PC-9 (cell line): Measurements from ENCODE around the gene ZNF24. TPM values are rescaled to one million over a fixed set of nuclear protein-coding genes. Genes with fewer than 3 reads are reported as not detected.

Source experiments
- BruUV-seq: library from RNA; stranded (reverse); fragments of 400-500 nt; replicated peaks from 2 replicates; lab custom pipeline; 2021; lab: Mats Ljungman, UMichigan
- CTCF ChIA-PET: fragments of 300-600 bp; sonication (Branson Sonifier 250); formaldehyde crosslinking; loops from one replicate; lab custom pipeline; 2022; ENCODE audit warnings: antibody characterized with exemption; lab: Charles Lee
- POLR2A ChIA-PET: fragments of 300-600 bp; sonication (Branson Sonifier 250); formaldehyde crosslinking; loops from one replicate; lab custom pipeline; 2022; ENCODE audit warnings: antibody characterized with exemption; ENCODE audit not compliant: unreplicated experiment; lab: Charles Lee
- DNase-seq, 2 experiments: peaks; one replicate each; pipeline versions ENCODE4 v3.0.0 to v3.0.0-alpha.2; 2015 to 2022; ENCODE audit warnings: mixed read lengths in 1 of 2
- H2AFZ ChIP-seq: fragments of 200-600 bp; sonication (generic); 2 replicates; pipeline ENCODE4 v1.8.1; 2017; ENCODE audit warnings: antibody characterized with exemption
- H3F3A ChIP-seq: fragments of 200-600 bp; sonication (generic); 2 replicates; pipeline ENCODE4 v1.8.1; 2017; ENCODE audit warnings: antibody characterized with exemption, mild to moderate bottlenecking, low read depth; ENCODE audit not compliant: insufficient read depth
- H3K27ac ChIP-seq: fragments of 200-600 bp; sonication (generic); 2 replicates; pipeline ENCODE4 v1.6.1; 2016; ENCODE audit warnings: mixed run types
- H3K27me3 ChIP-seq: fragments of 200-600 bp; sonication (generic); 2 replicates; pipeline ENCODE4 v1.6.1; 2016; ENCODE audit warnings: low read depth, mixed run types; ENCODE audit not compliant: insufficient read depth
- H3K36me3 ChIP-seq: fragments of 200-600 bp; sonication (generic); 2 replicates; pipeline ENCODE4 v1.6.1; 2016; ENCODE audit warnings: low read depth, mixed run types
- H3K4me1 ChIP-seq: fragments of 200-600 bp; sonication (generic); replicated peaks from 2 replicates; pipeline ENCODE4 v1.6.1; 2016; ENCODE audit warnings: mixed run types; ENCODE audit not compliant: insufficient read depth
- H3K4me2 ChIP-seq: fragments of 200-600 bp; sonication (generic); 2 replicates; pipeline ENCODE4 v1.6.1; 2017; ENCODE audit warnings: mixed run types
- H3K4me3 ChIP-seq: fragments of 200-600 bp; sonication (generic); 2 replicates; pipeline ENCODE4 v1.6.1; 2016; ENCODE audit warnings: mixed run types
- H3K79me2 ChIP-seq: fragments of 200-600 bp; sonication (generic); 2 replicates; pipeline ENCODE4 v1.6.1; 2017; ENCODE audit warnings: low read depth, mixed run types
- H3K9me2 ChIP-seq: fragments of 200-600 bp; sonication (generic); 2 replicates; pipeline ENCODE4 v1.8.1; 2017; ENCODE audit warnings: mild to moderate bottlenecking; ENCODE audit not compliant: insufficient read depth
- H3K9me3 ChIP-seq: fragments of 200-600 bp; sonication (generic); 2 replicates; pipeline ENCODE4 v1.8.1; 2016; ENCODE audit warnings: low read depth; ENCODE audit not compliant: insufficient read depth
- H4K20me1 ChIP-seq: fragments of 200-600 bp; sonication (generic); 2 replicates; pipeline ENCODE4 v1.8.1; 2017; ENCODE audit not compliant: insufficient read depth
- EZH2 ChIP-seq: fragments of 200-600 bp; sonication (generic); IDR thresholded peaks from 2 replicates; pipeline ENCODE4 v1.8.0; 2017; ENCODE audit warnings: antibody characterized with exemption, low read depth
- intact Hi-C: fragments of 100-400 bp; cut with micrococcal nuclease; formaldehyde crosslinking; loops from one replicate; pipeline ENCODE4 v1.10.0; 2022; ENCODE audit not compliant: unreplicated experiment
- total RNA-seq: library from RNA; stranded (reverse); gene quantifications from 2 replicates; pipeline ENCODE4 v1.2.3, GENCODE V29; 2021
- TF ChIP-seq, protein P1 (sequence below): fragments of 200-600 bp; sonication (generic); conservative IDR thresholded peaks from 2 replicates; pipeline ENCODE4 v1.6.1; 2017; ENCODE audit warnings: mixed run types, antibody characterized with exemption, mild to moderate bottlenecking, moderate library complexity

ZNF24 gene
- total RNA-seq, 1 experiment from 2014 or later: 33.9 TPM

DNA sequence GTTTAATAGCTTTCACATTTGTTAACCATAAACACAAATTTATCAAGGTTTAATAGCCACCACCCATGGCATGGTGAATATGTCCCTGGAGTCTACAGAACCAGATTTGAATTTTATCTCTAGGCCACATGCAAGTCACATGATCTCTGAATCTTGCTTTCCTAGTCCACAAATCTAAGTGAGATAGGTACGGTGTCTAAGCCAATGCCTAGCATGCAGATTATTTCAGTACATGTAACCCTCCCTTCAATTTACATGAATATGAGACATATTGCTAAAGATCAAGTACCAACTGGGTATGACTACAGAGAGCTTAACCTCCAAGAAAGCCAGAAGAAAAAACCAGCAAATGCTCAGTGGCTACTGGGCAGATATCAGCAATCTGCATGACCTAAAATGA, 10.0 kb downstream of the ZNF24 start:
- no peaks in the 10 kb centered on the region for H3K4me1 ChIP-seq
- no peak overlapping the region for H3K4me2 ChIP-seq
- no TSS peak for BruUV-seq
- no peaks in the 10 kb centered on the region for H3K9me3 ChIP-seq
- peaks cover 4% of the 10 kb centered on the region; the same call in 1 of the 2 replicates for H4K20me1 ChIP-seq
- CTCF ChIA-PET: no interaction called here
- H3K9me2 ChIP-seq: no peaks in the 10 kb centered on the region
- H3K36me3 ChIP-seq: peaks cover 32% of the 10 kb centered on the region
- TF ChIP-seq, protein P1, sequence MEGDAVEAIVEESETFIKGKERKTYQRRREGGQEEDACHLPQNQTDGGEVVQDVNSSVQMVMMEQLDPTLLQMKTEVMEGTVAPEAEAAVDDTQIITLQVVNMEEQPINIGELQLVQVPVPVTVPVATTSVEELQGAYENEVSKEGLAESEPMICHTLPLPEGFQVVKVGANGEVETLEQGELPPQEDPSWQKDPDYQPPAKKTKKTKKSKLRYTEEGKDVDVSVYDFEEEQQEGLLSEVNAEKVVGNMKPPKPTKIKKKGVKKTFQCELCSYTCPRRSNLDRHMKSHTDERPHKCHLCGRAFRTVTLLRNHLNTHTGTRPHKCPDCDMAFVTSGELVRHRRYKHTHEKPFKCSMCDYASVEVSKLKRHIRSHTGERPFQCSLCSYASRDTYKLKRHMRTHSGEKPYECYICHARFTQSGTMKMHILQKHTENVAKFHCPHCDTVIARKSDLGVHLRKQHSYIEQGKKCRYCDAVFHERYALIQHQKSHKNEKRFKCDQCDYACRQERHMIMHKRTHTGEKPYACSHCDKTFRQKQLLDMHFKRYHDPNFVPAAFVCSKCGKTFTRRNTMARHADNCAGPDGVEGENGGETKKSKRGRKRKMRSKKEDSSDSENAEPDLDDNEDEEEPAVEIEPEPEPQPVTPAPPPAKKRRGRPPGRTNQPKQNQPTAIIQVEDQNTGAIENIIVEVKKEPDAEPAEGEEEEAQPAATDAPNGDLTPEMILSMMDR: no peak
- no peak for TF ChIP-seq EZH2
- H3K4me3 ChIP-seq: no peak overlapping the region
- POLR2A ChIA-PET: interaction anchor here (0.6 kb wide), 1 partner anchor 293 kb away, joined by 3 read pairs; the partner anchor contains the start of gene MAPRE2
- no peak overlapping the region for H3K27ac ChIP-seq
- peaks cover 3% of the 10 kb centered on the region for H3F3A ChIP-seq
- H2AFZ ChIP-seq: no peak overlapping the region
- DNase-seq: no peak
- H3K79me2 ChIP-seq: 0 out of 2 replicates have a peak, but pooled peaks cover 3% of the 10 kb centered on the region
- no peaks in the 10 kb centered on the region for H3K27me3 ChIP-seq
- intact Hi-C loops: no loop called here

GRCh38 chr18:35331367-35332087, 12.7 kb downstream of the ZNF24 start:
- H3K27ac ChIP-seq: no peak overlapping the region
- H3K36me3 ChIP-seq: 0 out of 2 replicates have a peak, but pooled peaks cover 14% of the 10 kb centered on the region
- ChIA-PET POLR2A (no interaction called here), CTCF (no interaction called here)
- H3K4me1 ChIP-seq: no peaks in the 10 kb centered on the region
- no peaks in the 10 kb centered on the region for H3K9me2 ChIP-seq
- H3K4me2 ChIP-seq: no peak overlapping the region
- DNase-seq: no peak
- no peak overlapping the region for H2AFZ ChIP-seq
- no peaks in the 10 kb centered on the region for H3K9me3 ChIP-seq
- TF ChIP-seq EZH2: no peak
- TF ChIP-seq, protein P1: no peak
- BruUV-seq: no TSS peak
- no peak overlapping the region for H3K4me3 ChIP-seq
- intact Hi-C loops: no loop called here
- no peaks in the 10 kb centered on the region for H3K27me3 ChIP-seq
- no peaks in the 10 kb centered on the region for H3K79me2 ChIP-seq
- no peaks in the 10 kb centered on the region for H4K20me1 ChIP-seq
- peaks cover 3% of the 10 kb centered on the region for H3F3A ChIP-seq

DNA sequence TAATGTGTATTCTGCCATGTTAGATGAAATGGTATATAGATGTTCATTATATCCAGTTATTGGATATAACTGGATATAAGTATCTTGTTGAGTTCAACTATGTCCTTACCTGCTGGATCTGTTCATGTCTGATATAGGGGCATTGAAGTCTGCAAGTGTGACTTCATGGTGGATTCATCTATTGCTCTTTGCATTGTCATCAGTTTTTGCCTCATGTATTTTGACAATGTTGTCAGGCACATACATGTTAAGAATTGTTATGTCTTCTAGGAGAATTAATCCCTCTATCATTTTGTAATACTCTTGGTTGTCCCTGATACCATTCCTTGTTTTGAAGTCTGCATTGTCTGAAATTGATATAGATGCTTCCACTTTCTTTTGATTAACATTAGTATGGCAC, 15.4 kb downstream of the ZNF24 start:
- Histone ChIP-seq H3K9me2 (no peaks in the 10 kb centered on the region), H3K9me3 (no peaks in the 10 kb centered on the region), H4K20me1 (no peaks in the 10 kb centered on the region), H3K27ac (no peak overlapping the region), H3K4me1 (no peaks in the 10 kb centered on the region), H3F3A (peaks cover 3% of the 10 kb centered on the region; the same call in 1 of the 2 replicates), H3K79me2 (no peaks in the 10 kb centered on the region), H3K4me2 (no peak overlapping the region), H2AFZ (no peak overlapping the region), H3K4me3 (no peak overlapping the region), H3K27me3 (no peaks in the 10 kb centered on the region), H3K36me3 (0 out of 2 replicates have a peak, but pooled peaks cover 2% of the 10 kb centered on the region)
- BruUV-seq: no TSS peak
- intact Hi-C loops: no loop called here
- CTCF ChIA-PET: no interaction called here
- POLR2A ChIA-PET: no interaction called here
- no peak for DNase-seq
- TF ChIP-seq, protein P1: no peak
- no peak for TF ChIP-seq EZH2
